ENCODE data around the gene FJX1.
A peak's percentile ranks its signal among the peaks of the same experiment; 100 is the strongest.
"Not testable (repeated sequence)": the region's sequence is repeated elsewhere in the genome, so short reads cannot be mapped to it uniquely, and the experiment has no call there.

Gene FJX1

DNA sequence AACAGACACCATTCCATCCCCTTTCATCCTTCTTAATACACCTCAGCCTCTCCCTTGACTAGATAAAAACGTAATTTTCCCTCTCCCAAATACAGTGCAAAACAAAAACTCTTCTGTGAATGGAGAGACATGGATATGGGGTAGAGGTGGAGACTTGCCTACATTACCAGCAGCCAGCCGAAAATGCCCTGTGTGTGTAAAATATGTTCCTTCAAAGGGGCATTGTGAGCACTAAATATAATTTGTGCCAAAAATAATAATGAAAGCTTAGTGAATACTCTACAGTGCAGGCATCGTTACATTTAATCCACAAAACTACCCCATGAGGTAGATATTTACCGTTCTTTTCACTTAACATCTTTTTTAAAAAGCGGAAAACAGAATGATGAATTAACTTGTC, 43.3 kb downstream of the FJX1 start:
- peak overlapping the region; percentile 94 for H3K27ac ChIP-seq
- TF ChIP-seq, protein P1, sequence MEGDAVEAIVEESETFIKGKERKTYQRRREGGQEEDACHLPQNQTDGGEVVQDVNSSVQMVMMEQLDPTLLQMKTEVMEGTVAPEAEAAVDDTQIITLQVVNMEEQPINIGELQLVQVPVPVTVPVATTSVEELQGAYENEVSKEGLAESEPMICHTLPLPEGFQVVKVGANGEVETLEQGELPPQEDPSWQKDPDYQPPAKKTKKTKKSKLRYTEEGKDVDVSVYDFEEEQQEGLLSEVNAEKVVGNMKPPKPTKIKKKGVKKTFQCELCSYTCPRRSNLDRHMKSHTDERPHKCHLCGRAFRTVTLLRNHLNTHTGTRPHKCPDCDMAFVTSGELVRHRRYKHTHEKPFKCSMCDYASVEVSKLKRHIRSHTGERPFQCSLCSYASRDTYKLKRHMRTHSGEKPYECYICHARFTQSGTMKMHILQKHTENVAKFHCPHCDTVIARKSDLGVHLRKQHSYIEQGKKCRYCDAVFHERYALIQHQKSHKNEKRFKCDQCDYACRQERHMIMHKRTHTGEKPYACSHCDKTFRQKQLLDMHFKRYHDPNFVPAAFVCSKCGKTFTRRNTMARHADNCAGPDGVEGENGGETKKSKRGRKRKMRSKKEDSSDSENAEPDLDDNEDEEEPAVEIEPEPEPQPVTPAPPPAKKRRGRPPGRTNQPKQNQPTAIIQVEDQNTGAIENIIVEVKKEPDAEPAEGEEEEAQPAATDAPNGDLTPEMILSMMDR (conservative IDR thresholded peaks at IDR 0.05): no peak

DNA sequence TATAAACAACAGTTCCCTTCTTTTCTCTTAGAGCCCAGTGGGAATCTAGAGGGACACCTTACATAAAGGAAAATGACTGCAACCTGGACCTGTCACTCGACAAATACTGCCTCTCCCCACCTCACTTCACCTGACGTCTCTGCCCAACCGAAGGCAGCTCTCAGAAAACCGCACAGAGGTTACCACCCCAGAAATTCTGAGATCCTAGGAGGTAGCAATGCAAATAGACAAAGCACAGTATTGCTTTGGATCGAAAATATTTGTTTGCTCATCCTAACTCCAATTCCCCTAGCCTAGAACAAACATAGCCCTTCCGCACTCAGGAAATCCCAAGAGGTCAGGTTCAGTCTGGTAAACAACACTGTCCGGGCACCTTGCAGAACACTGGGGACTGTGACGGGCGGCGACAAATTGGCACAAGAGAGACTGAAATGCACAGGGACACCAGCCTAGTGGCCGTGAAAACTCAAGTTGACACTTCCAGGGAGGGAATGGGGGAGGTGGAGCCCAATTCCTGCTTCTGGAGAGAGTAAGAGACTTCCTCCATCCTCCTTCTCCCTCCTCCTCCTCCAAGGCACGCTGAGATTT, 43.9 kb downstream of the FJX1 start:
- TF ChIP-seq, protein P1 (conservative IDR thresholded peaks at IDR 0.05): no peak
- peak overlapping the region; percentile 94 for H3K27ac ChIP-seq

DNA sequence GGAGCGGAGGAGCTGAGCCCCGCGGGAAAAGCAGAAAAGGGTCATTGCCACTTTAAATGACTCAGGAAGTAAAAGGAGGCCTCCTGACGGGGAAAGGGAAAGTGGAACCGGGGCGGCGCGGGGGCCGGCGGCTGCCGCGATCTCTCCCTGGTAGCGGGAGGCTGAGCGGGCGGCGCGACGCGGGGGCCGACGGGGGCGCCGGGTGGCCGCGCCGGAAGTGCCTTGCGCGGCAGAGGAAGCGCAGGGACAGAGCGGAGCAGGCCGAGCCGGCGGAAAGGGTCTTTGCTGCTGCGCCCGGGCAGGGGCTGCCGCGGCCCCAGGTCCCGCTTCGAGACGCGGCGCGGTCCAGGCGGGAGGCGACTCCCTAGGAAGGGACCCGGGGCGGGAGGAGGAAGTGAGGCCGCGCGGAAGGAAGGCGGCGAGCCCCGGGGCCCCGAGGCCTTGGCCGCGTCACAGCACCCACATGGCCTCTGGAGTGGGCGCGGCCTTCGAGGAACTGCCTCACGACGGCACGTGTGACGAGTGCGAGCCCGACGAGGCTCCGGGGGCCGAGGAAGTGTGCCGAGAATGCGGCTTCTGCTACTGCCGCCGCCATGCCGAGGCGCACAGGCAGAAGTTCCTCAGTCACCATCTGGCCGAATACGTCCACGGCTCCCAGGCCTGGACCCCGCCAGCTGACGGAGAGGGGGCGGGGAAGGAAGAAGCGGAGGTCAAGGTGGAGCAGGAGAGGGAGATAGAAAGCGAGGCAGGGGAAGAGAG, 44.6 kb downstream of the FJX1 start, which contains the start of gene TRIM44:
Gene TRIM44, plus strand, starts transcription at position 127 of the 759 bp plus-strand sequence. Its CDS starts 337 bp downstream, at position 464.
- TF ChIP-seq, protein P1 (conservative IDR thresholded peaks at IDR 0.05): no peak
- peak within 1 kb of the TSS; percentile 94 for H3K27ac ChIP-seq

DNA sequence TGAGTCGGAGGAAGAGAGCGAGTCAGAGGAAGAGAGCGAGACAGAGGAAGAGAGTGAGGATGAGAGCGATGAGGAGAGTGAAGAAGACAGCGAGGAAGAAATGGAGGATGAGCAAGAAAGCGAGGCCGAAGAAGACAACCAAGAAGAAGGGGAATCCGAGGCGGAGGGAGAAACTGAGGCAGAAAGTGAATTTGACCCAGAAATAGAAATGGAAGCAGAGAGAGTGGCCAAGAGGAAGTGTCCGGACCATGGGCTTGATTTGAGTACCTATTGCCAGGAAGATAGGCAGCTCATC, 45.1 kb downstream of the FJX1 start:
- TF ChIP-seq, protein P1 (conservative IDR thresholded peaks at IDR 0.05): no peak
- H3K27ac ChIP-seq: peak overlapping the region; percentile 94

DNA sequence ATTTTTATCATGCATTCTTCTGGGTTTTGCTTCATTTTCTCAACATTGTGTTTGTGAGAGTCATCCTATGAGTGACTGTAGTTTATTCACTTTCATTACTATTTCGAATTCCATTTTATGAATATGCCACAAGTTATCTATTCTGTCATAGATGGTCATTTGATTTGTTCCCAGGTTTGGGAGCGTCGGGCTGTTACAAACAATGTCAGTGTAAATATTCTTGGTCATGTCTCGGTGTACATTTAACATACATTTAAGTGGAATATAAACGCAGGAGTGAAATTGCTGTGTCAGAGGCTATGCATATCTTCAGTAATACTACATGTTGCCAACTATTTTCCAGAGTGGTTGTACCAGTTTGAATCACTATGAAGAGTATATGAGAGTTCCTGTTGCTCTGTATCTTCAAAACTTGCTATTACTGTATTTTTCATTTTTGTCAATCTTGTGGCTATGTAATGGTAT, 46.7 kb downstream of the FJX1 start:
- H3K27ac ChIP-seq: no peak overlapping the region
- TF ChIP-seq, protein P1 (conservative IDR thresholded peaks at IDR 0.05): no peak

DNA sequence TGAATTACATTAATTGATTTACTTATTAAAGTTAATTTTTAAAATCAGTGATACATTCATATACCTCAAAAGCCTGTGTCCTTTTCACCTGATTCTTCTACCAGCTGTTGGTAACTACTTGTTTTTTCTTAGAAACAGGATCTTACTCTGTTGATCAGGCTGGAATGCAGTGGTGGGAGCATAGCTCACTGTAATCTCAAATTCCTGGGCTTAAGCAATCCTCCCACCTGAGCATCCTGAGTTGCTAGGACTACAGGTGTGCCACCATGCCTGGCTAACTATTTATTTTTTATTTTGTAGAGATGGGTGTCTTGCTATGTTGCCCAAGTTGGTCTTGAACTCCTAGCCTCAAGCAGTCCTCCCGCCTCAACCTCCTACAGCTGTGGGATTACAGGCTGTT, 49.0 kb downstream of the FJX1 start:
- TF ChIP-seq, protein P1 (conservative IDR thresholded peaks at IDR 0.05): no peak
- H3K27ac ChIP-seq: no peak overlapping the region

DNA sequence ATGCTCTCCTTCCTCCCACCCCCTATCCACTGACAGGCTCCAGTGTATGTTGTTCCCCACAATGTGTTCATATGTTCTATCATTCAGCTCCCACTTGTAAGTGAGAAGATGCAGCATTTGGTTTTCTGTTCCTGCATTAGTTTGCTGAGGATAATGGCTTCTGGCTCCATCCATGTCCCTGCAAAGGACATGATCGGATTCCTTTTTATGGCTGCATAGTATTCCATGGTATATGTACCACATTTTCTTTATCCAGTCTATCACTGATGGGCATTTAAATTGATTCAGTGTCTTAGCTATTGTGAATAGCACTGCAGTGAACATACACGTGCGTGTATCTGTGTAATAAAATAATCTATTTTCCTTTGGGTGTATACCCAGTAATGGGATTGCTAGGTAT, 50.1 kb downstream of the FJX1 start:
- not testable (repeated sequence) for H3K27ac ChIP-seq
